Measurements from ENCODE around the gene ATP6AP2. TPM values are rescaled to one million over a fixed set of nuclear protein-coding genes. Genes with fewer than 3 reads are reported as not detected.

Gene ATP6AP2
- total and polyA plus RNA-seq, 2 of the 13 experiments (the other 11 are each of a cell fraction or from before 2014, with no cell fraction given) = 55.6 to 108 TPM

- no peak overlapping the region for H3K4me3 ChIP-seq (replicated peaks in 1 of 3; ENCODE audit: insufficient read depth in 1 of 3, low read depth in 2 of 3, low read length in 3 of 3)
- peaks cover 0 to 3% of the 10 kb centered on the region in 2 experiments; a peak in 1 of 5 replicates for H3K36me3 ChIP-seq (replicated peaks in 1 of 2; ENCODE audit: control insufficient read depth in 1 of 2, insufficient read depth in 2 of 2, low read length in 2 of 2)
- POLR2A ChIA-PET = no interaction called here
- intact Hi-C loops (cut with micrococcal nuclease; ENCODE audit: unreplicated experiment) (no loop called here), in situ Hi-C loops (cut with HindIII; ENCODE audit: extremely low pct_ligation_motif_present, low pct_unique_long_range_greater_than_20kb) (no loop called here)
- no peaks in the 10 kb centered on the region for H3K27me3 ChIP-seq (ENCODE audit: control insufficient read depth in 1 of 2, insufficient read depth in 2 of 2, low read length in 2 of 2)
- WGBS (ENCODE audit: low lambda C conversion rate) = 96% methylated on average over 23 of the region's 32 CpGs
- no peaks in the 10 kb centered on the region for H4K20me1 ChIP-seq (ENCODE audit: insufficient read depth, low read length)
- H3K4me1 ChIP-seq (ENCODE audit: insufficient read depth, low read length) = no peaks in the 10 kb centered on the region
- BruUV-seq (replicated peaks) = no TSS peak
- no peaks in the 10 kb centered on the region for H3K79me2 ChIP-seq (ENCODE audit: insufficient read depth, low read length)
- no peak overlapping the region for H3K4me2 ChIP-seq (ENCODE audit: low read depth, low read length)
- CTCF ChIA-PET (ENCODE audit: low intra/inter-chr PET ratio, low total read pairs) = no interaction called here
- no peaks in the 10 kb centered on the region for H3K9me3 ChIP-seq (ENCODE audit: low read length)
- H2AFZ ChIP-seq (ENCODE audit: low read length) = no peak overlapping the region
- H3K27ac ChIP-seq (ENCODE audit: extremely low read length, insufficient read depth, low read length) = no peak overlapping the region
- no peak for FAIRE-seq
- DNase-seq (ENCODE audit: low spot score) = no peak
- ATAC-seq = no peak
- H3K9ac ChIP-seq (ENCODE audit: insufficient read depth, low read depth, low read length) = no peak overlapping the region
- no peak for TF ChIP-seq SP4 (CRISPR knock-in tag; IDR thresholded peaks at IDR 0.05)
These were observed 42.9 kb downstream of the ATP6AP2 start for GRCh38 chrX:40623665-40624064.

GRCh38 chrX:40625294-40625693 lies 44.5 kb downstream of the ATP6AP2 start:
- no peaks in the 10 kb centered on the region for H4K20me1 ChIP-seq (ENCODE audit: insufficient read depth, low read length)
- ATAC-seq (no peak), FAIRE-seq (no peak), DNase-seq (ENCODE audit: low spot score) (no peak)
- H3K9ac ChIP-seq (ENCODE audit: insufficient read depth, low read depth, low read length) = no peak overlapping the region
- no peaks in the 10 kb centered on the region for H3K27me3 ChIP-seq (ENCODE audit: control insufficient read depth in 1 of 2, insufficient read depth in 2 of 2, low read length in 2 of 2)
- WGBS (ENCODE audit: low lambda C conversion rate) = 100% methylated on average over 3 of the region's 4 CpGs
- H3K36me3 ChIP-seq (replicated peaks in 1 of 2; ENCODE audit: control insufficient read depth in 1 of 2, insufficient read depth in 2 of 2, low read length in 2 of 2) = peaks cover under 1 to 3% of the 10 kb centered on the region in 2 experiments; a peak in 2 of 5 replicates
- no peaks in the 10 kb centered on the region for H3K9me3 ChIP-seq (ENCODE audit: low read length)
- no peak overlapping the region for H3K4me3 ChIP-seq (replicated peaks in 1 of 3; ENCODE audit: insufficient read depth in 1 of 3, low read depth in 2 of 3, low read length in 3 of 3)
- ChIA-PET POLR2A (no interaction called here), CTCF (ENCODE audit: low intra/inter-chr PET ratio, low total read pairs) (no interaction called here)
- no TSS peak for BruUV-seq (replicated peaks)
- no peak overlapping the region for H2AFZ ChIP-seq (ENCODE audit: low read length)
- no peaks in the 10 kb centered on the region for H3K4me1 ChIP-seq (ENCODE audit: insufficient read depth, low read length)
- intact Hi-C loops (cut with micrococcal nuclease; ENCODE audit: unreplicated experiment) = no loop called here
- H3K4me2 ChIP-seq (ENCODE audit: low read depth, low read length) = no peak overlapping the region
- no peak overlapping the region for H3K27ac ChIP-seq (ENCODE audit: extremely low read length, insufficient read depth, low read length)
- in situ Hi-C loops (cut with HindIII; ENCODE audit: extremely low pct_ligation_motif_present, low pct_unique_long_range_greater_than_20kb) = no loop called here
- H3K79me2 ChIP-seq (ENCODE audit: insufficient read depth, low read length) = no peaks in the 10 kb centered on the region
- TF ChIP-seq SMAD1 (CRISPR knock-in tag; IDR thresholded peaks at IDR 0.05; ENCODE audit: borderline replicate concordance, low read depth) (no peak), CSRNP1 (CRISPR knock-in tag; IDR thresholded peaks at IDR 0.05) (no peak), ZSCAN9 (CRISPR knock-in tag; IDR thresholded peaks at IDR 0.05; ENCODE audit: borderline replicate concordance) (no peak), ZNF784 (CRISPR knock-in tag; IDR thresholded peaks at IDR 0.05; ENCODE audit: borderline replicate concordance) (no peak), ZBTB38 (CRISPR knock-in tag; IDR thresholded peaks at IDR 0.05) (no peak), HIVEP1 (CRISPR knock-in tag; IDR thresholded peaks at IDR 0.05) (no peak), TRIM24 (CRISPR knock-in tag; IDR thresholded peaks at IDR 0.05) (no peak), MED13 (CRISPR knock-in tag; IDR thresholded peaks at IDR 0.05) (no peak), ZNF691 (CRISPR knock-in tag; IDR thresholded peaks at IDR 0.05; ENCODE audit: borderline replicate concordance, low read depth) (no peak), MAFF (IDR thresholded peaks at IDR 0.05; ENCODE audit: low read depth, low read length) (no peak), MIER3 (CRISPR knock-in tag; IDR thresholded peaks at IDR 0.05; ENCODE audit: borderline replicate concordance) (no peak), ZBTB33 (CRISPR knock-in tag; IDR thresholded peaks at IDR 0.05) (no peak), SNAI1 (CRISPR knock-in tag; IDR thresholded peaks at IDR 0.05; ENCODE audit: borderline replicate concordance) (no peak)
